H1 (cell line): ENCODE data around the gene SLITRK4. TPM values are rescaled to one million over a fixed set of nuclear protein-coding genes. Genes with fewer than 3 reads are reported as not detected.

Source experiments
- CTCF ChIA-PET: fragments of 300-600 bp; sonication (Branson Sonifier 250); formaldehyde crosslinking; loops from one replicate; lab custom pipeline; 2021; ENCODE audit not compliant: partially characterized antibody; lab: Charles Lee
- POLR2A ChIA-PET: fragments of 300-600 bp; sonication (Branson Sonifier 250); formaldehyde crosslinking; loops from one replicate; lab custom pipeline; 2021; ENCODE audit warnings: inconsistent platforms; ENCODE audit not compliant: partially characterized antibody; lab: Charles Lee
- DNase-seq, 2 experiments: peaks; one replicate each; pipeline versions ENCODE4 v3.0.0 to v3.0.0-alpha.2; 2010 to 2022; ENCODE audit warnings: low spot score in 2 of 2, low read depth in 1 of 2, mixed read lengths in 1 of 2
- FAIRE-seq: peaks from 2 replicates; lab custom pipeline; 2011; peaks lifted over from hg19 to GRCh38; lab: Jason Lieb, UNC
- H2AFZ ChIP-seq: 2 replicates; pipeline ENCODE4 v1.8.1; 2012; ENCODE audit warnings: low read length, inconsistent platforms
- H2AK5ac ChIP-seq: 2 replicates; pipeline ENCODE4 v1.6.1; 2013; ENCODE audit warnings: low read depth, low read length
- H2BK120ac ChIP-seq: replicated peaks from 2 replicates; pipeline ENCODE3; 2013; ENCODE audit warnings: low read depth, low read length, inconsistent platforms
- H2BK12ac ChIP-seq: 2 replicates; pipeline ENCODE4 v1.6.1; 2013; ENCODE audit warnings: low read depth, low read length
- H2BK15ac ChIP-seq: 2 replicates; pipeline ENCODE4 v1.6.1; 2013; ENCODE audit warnings: low read length
- H2BK20ac ChIP-seq: 2 replicates; pipeline ENCODE4 v1.6.1; 2013; ENCODE audit warnings: low read length
- H2BK5ac ChIP-seq: 2 replicates; pipeline ENCODE4 v1.6.1; 2013; ENCODE audit warnings: low read depth, low read length
- H3K14ac ChIP-seq: 2 replicates; pipeline ENCODE4 v1.6.1; 2013; ENCODE audit warnings: inconsistent platforms; ENCODE audit not compliant: insufficient read length
- H3K18ac ChIP-seq: 2 replicates; pipeline ENCODE4 v1.6.1; 2013; ENCODE audit warnings: low read length; ENCODE audit errors: extremely low read depth
- H3K23ac ChIP-seq: 2 replicates; pipeline ENCODE4 v1.6.1; 2013; ENCODE audit warnings: inconsistent platforms; ENCODE audit not compliant: insufficient read length
- H3K23me2 ChIP-seq: 2 replicates; pipeline ENCODE4 v1.6.1; 2013; ENCODE audit warnings: low read depth, low read length
- H3K27ac ChIP-seq: 2 replicates; pipeline ENCODE4 v1.6.1; 2011; ENCODE audit warnings: low read depth, low read length, inconsistent platforms
- H3K27me3 ChIP-seq, 4 experiments: replicated peaks in 1 of 4; 1 replicate in 1 of 4; 2 replicates in 3 of 4; pipeline versions ENCODE4 v1.6.1 to v1.8.1; 2011 to 2013; ENCODE audit warnings: low read length in 3 of 4, mild to moderate bottlenecking in 3 of 4, inconsistent platforms in 2 of 4, mixed read lengths in 2 of 4, moderate library complexity in 1 of 4; ENCODE audit not compliant: control insufficient read depth in 3 of 4, insufficient read depth in 3 of 4; ENCODE audit errors: extremely low read depth in 1 of 4
- H3K36me3 ChIP-seq, 4 experiments: 2 replicates each; pipeline versions ENCODE4 v1.6.1 to v1.8.1; 2011 to 2013; ENCODE audit warnings: mild to moderate bottlenecking in 4 of 4, low read length in 3 of 4, moderate library complexity in 2 of 4, control low read depth in 1 of 4, inconsistent platforms in 1 of 4; ENCODE audit not compliant: insufficient read depth in 4 of 4, control insufficient read depth in 2 of 4
- H3K4ac ChIP-seq: replicated peaks from 2 replicates; pipeline ENCODE3; 2013; ENCODE audit warnings: low read length, low read depth, mixed read lengths, inconsistent platforms; ENCODE audit not compliant: insufficient read length
- H3K4me1 ChIP-seq, 4 experiments: replicated peaks in 1 of 4; 1 replicate in 1 of 4; 2 replicates in 3 of 4; pipeline versions ENCODE4 v1.6.1 to v1.8.1; 2011 to 2013; ENCODE audit warnings: low read length in 3 of 4, inconsistent platforms in 2 of 4, mixed read lengths in 1 of 4; ENCODE audit not compliant: insufficient read depth in 4 of 4, control insufficient read depth in 3 of 4
- H3K4me2 ChIP-seq, 2 experiments: 2 replicates each; pipeline versions ENCODE4 v1.6.1 to v1.8.1; 2011 to 2013; ENCODE audit warnings: low read depth in 2 of 2, low read length in 2 of 2, control low read depth in 1 of 2, inconsistent platforms in 1 of 2, mild to moderate bottlenecking in 1 of 2; ENCODE audit not compliant: insufficient read depth in 1 of 2
- H3K4me3 ChIP-seq, 4 experiments: fragments of 200-600, 300-600 bp in 1 of 4; sonication (generic), shearing (Covaris generic), sonication (Bioruptor Twin) in 1 of 4; 2 replicates each; pipeline versions ENCODE4 v1.5.1 to v1.8.1; 2011 to 2016; ENCODE audit warnings: low read length in 4 of 4, low read depth in 3 of 4, control low read depth in 2 of 4, inconsistent platforms in 2 of 4, mild to moderate bottlenecking in 2 of 4, mixed read lengths in 1 of 4, moderate library complexity in 1 of 4; ENCODE audit not compliant: insufficient read depth in 2 of 4; ENCODE audit errors: extremely low read depth in 1 of 4
- H3K56ac ChIP-seq: replicated peaks from 2 replicates; pipeline ENCODE3; 2013; ENCODE audit warnings: low read depth, mild to moderate bottlenecking, mixed read lengths, low read length, inconsistent platforms; ENCODE audit not compliant: insufficient read length
- H3K79me1 ChIP-seq: 2 replicates; pipeline ENCODE4 v1.6.1; 2013; ENCODE audit warnings: low read depth, low read length, control low read depth
- H3K79me2 ChIP-seq, 2 experiments: 2 replicates each; pipeline versions ENCODE4 v1.6.1 to v1.8.1; 2012 to 2013; ENCODE audit warnings: low read length in 2 of 2, mild to moderate bottlenecking in 2 of 2, inconsistent platforms in 1 of 2; ENCODE audit not compliant: insufficient read depth in 2 of 2, control insufficient read depth in 1 of 2
- H3K9ac ChIP-seq, 4 experiments: replicated peaks in 1 of 4; 1 replicate in 1 of 4; 2 replicates in 3 of 4; pipeline versions ENCODE4 v1.6.1 to v1.8.1; 2011 to 2013; ENCODE audit warnings: low read depth in 3 of 4, low read length in 3 of 4, control low read depth in 2 of 4, mild to moderate bottlenecking in 2 of 4, moderate library complexity in 2 of 4, inconsistent platforms in 1 of 4; ENCODE audit errors: extremely low read depth in 1 of 4
- H3K9me3 ChIP-seq, 2 experiments: 2 replicates each; pipeline versions ENCODE4 v1.6.1 to v1.8.1; 2012 to 2013; ENCODE audit warnings: mild to moderate bottlenecking in 2 of 2, moderate library complexity in 2 of 2, control low read depth in 1 of 2, inconsistent platforms in 1 of 2, low read depth in 1 of 2, low read length in 1 of 2, mixed read lengths in 1 of 2; ENCODE audit not compliant: insufficient read depth in 2 of 2
- H4K20me1 ChIP-seq, 2 experiments: replicated peaks in 1 of 2; 2 replicates each; pipeline versions ENCODE3 to v1.8.1; 2011 to 2013; ENCODE audit warnings: inconsistent platforms in 2 of 2, low read length in 2 of 2, mild to moderate bottlenecking in 1 of 2; ENCODE audit not compliant: insufficient read depth in 2 of 2, control insufficient read depth in 1 of 2
- H4K5ac ChIP-seq: 2 replicates; pipeline ENCODE4 v1.6.1; 2013; ENCODE audit warnings: low read length, low read depth, mixed read lengths, inconsistent platforms; ENCODE audit not compliant: insufficient read length
- H4K8ac ChIP-seq: 2 replicates; pipeline ENCODE4 v1.8.0; 2013; ENCODE audit warnings: mild to moderate bottlenecking, moderate library complexity, low read length, inconsistent platforms; ENCODE audit not compliant: insufficient read depth; ENCODE audit errors: extremely low read depth
- H4K91ac ChIP-seq: replicated peaks from 2 replicates; pipeline ENCODE3; 2013; ENCODE audit warnings: low read length, mixed read lengths, inconsistent platforms; ENCODE audit not compliant: insufficient read length
- BCL11A ChIP-seq, 2 experiments: IDR thresholded peaks; one replicate each; pipeline ENCODE4 v1.6.1; 2011; ENCODE audit warnings: low read depth in 2 of 2, low read length in 2 of 2, mild to moderate bottlenecking in 2 of 2
- EGR1 ChIP-seq: IDR thresholded peaks from 2 replicates; pipeline ENCODE4 v1.6.1; 2011; ENCODE audit warnings: low read depth, low read length, borderline replicate concordance
- GTF2F1 ChIP-seq: IDR thresholded peaks from 2 replicates; pipeline ENCODE4 v1.6.1; 2012; ENCODE audit warnings: low read depth, low read length, improper control_type of control experiment, borderline replicate concordance
- HDAC2 ChIP-seq, 2 experiments: fragments of 300-600 bp in 1 of 2; sonication (generic) in 1 of 2; IDR thresholded peaks; 2 replicates each; pipeline ENCODE4 v1.6.1; 2011 to 2012; ENCODE audit warnings: low read depth in 2 of 2, low read length in 2 of 2, mild to moderate bottlenecking in 2 of 2, moderate library complexity in 2 of 2, borderline replicate concordance in 1 of 2, inconsistent platforms in 1 of 2
- JUN ChIP-seq: IDR thresholded peaks from 2 replicates; pipeline ENCODE4 v1.6.1; 2011; ENCODE audit warnings: low read depth, mild to moderate bottlenecking, improper control_type of control experiment, low read length
- KDM1A ChIP-seq: fragments of 200-600, 300-600 bp; sonication (generic); IDR thresholded peaks from 2 replicates; pipeline ENCODE4 v1.7.1; 2016; ENCODE audit warnings: mild to moderate bottlenecking, low read length, borderline replicate concordance
- MAX ChIP-seq: IDR thresholded peaks from 2 replicates; pipeline ENCODE4 v1.6.1; 2012; ENCODE audit warnings: inconsistent platforms
- NRF1 ChIP-seq: IDR thresholded peaks from 2 replicates; pipeline ENCODE4 v1.6.1; 2011; ENCODE audit warnings: mild to moderate bottlenecking, low read depth, low read length, improper control_type of control experiment
- PHF8 ChIP-seq: fragments of 200-600 bp; sonication (generic); conservative IDR thresholded peaks from 2 replicates; pipeline ENCODE4 v1.7.1; 2012; ENCODE audit warnings: low read depth, mild to moderate bottlenecking, inconsistent platforms, low read length, moderate library complexity
- POLR2AphosphoS5 ChIP-seq: IDR thresholded peaks from 2 replicates; pipeline ENCODE4 v1.6.1; 2011; ENCODE audit warnings: low read depth, low read length
- RAD21 ChIP-seq, 2 experiments: IDR thresholded peaks in 1 of 2; conservative IDR thresholded peaks in 1 of 2; 2 replicates each; pipeline ENCODE4 v1.6.1; 2011; ENCODE audit warnings: low read depth in 2 of 2, low read length in 2 of 2, improper control_type of control experiment in 1 of 2, inconsistent platforms in 1 of 2, mild to moderate bottlenecking in 1 of 2, moderate library complexity in 1 of 2
- WGBS, 2 experiments: shearing (Covaris generic) in 1 of 2; methylation state at CpG; one replicate each; pipeline versions ENCODE4 v1.1.6 to v1.1.7; 2013 to 2015; ENCODE audit warnings: low lambda C conversion rate in 2 of 2, mixed read lengths in 2 of 2, inconsistent platforms in 1 of 2, low coverage in 1 of 2, missing lambda C conversion rate in 1 of 2; ENCODE audit not compliant: insufficient replicate concordance in 2 of 2, insufficient coverage in 1 of 2, insufficient read length in 1 of 2; ENCODE audit errors: extremely low coverage in 1 of 2, missing lambda C conversion rate in 1 of 2; 5-methylcytosine and 5-hydroxymethylcytosine counted together
- polyA plus RNA-seq, 7 experiments: library from polyadenylated mRNA; depleted of rRNA in 3 of 7; stranded (reverse) in 5 of 7; unstranded in 2 of 7; fragments of >200 nt in 5 of 7; fragments of 200-250 nt in 2 of 7; gene quantifications; 1 replicate in 5 of 7; 2 replicates in 1 of 7; 4 replicates in 1 of 7; pipeline versions ENCODE4 v1.2.1 to v1.2.3, GENCODE V29; 2011 to 2013; ENCODE audit warnings: missing spikeins in 2 of 7, mixed read lengths in 2 of 7
- total RNA-seq: library from RNA; stranded (reverse); fragmentation: NEBNext Ultra II Directional; extraction: Animal tissue kit (Norgen Biotek cat#: 25700); gene quantifications from 2 replicates; pipeline ENCODE4 v1.2.1, GENCODE V29; 2021

Gene SLITRK4
- total and polyA plus RNA-seq, 2 of the 8 experiments (the other 6 are each of a cell fraction or from before 2014, with no cell fraction given): 3.1 to 8.2 TPM

GRCh38 chrX:143642426-143642825 is 6.5 kb upstream of the SLITRK4 start:
- no peak overlapping the region for H3K4ac ChIP-seq
- no peaks in the 10 kb centered on the region for H3K79me1 ChIP-seq
- no peaks in the 10 kb centered on the region for H3K36me3 ChIP-seq
- FAIRE-seq: no peak
- no peak overlapping the region for H3K14ac ChIP-seq
- no peak for DNase-seq
- CTCF ChIA-PET: no interaction called here
- peaks cover 0 to under 1% (median 0%) of the 10 kb centered on the region in 4 experiments; a peak in 1 of 7 replicates for H3K4me1 ChIP-seq
- no peak overlapping the region for H2BK15ac ChIP-seq
- H4K20me1 ChIP-seq: no peaks in the 10 kb centered on the region
- no peak overlapping the region for H3K23ac ChIP-seq
- H3K4me3 ChIP-seq: no peak overlapping the region
- H4K5ac ChIP-seq: no peak overlapping the region
- H2BK120ac ChIP-seq: no peak overlapping the region
- no peaks in the 10 kb centered on the region for H3K27me3 ChIP-seq
- no peak overlapping the region for H4K8ac ChIP-seq
- 96% methylated on average over 3 of the region's 3 CpGs; no CpG with 5 or more reads in 1 of the 2 experiments for WGBS, 2 experiments
- H2AK5ac ChIP-seq: no peak overlapping the region
- no peak overlapping the region for H2BK12ac ChIP-seq
- no peak overlapping the region for H3K4me2 ChIP-seq
- no peak overlapping the region for H2BK5ac ChIP-seq
- H2AFZ ChIP-seq: no peak overlapping the region
- H3K9ac ChIP-seq: no peak overlapping the region
- no peaks in the 10 kb centered on the region for H3K9me3 ChIP-seq
- no peak overlapping the region for H3K18ac ChIP-seq
- H2BK20ac ChIP-seq: no peak overlapping the region
- no peak overlapping the region for H3K27ac ChIP-seq
- TF ChIP-seq HDAC2 (IDR thresholded peaks at IDR 0.05; ENCODE audit: borderline replicate concordance in 1 of 2, low read depth in 2 of 2, low read length in 2 of 2) (no peak), GTF2F1 (no peak), MAX (no peak), BCL11A (IDR thresholded peaks at IDR 0.05; ENCODE audit: low read depth in 2 of 2, low read length in 2 of 2) (no peak), NRF1 (no peak), KDM1A (no peak), JUN (no peak), PHF8 (no peak), POLR2AphosphoS5 (no peak), RAD21 (IDR thresholded peaks at IDR 0.05 in 1 of 2, conservative IDR thresholded peaks at IDR 0.05 in 1 of 2; ENCODE audit: low read depth in 2 of 2, low read length in 2 of 2) (no peak), EGR1 (no peak)
- TF ChIP-seq, all 59 proteins: peak for 0
- H3K23me2 ChIP-seq: no peaks in the 10 kb centered on the region
- POLR2A ChIA-PET: interaction anchor here (0.9 kb wide), 1 partner anchor 9 kb away, joined by 4 read pairs; no protein-coding TSS in a partner anchor
- H3K79me2 ChIP-seq: no peaks in the 10 kb centered on the region
- no peak overlapping the region for H3K56ac ChIP-seq
- H4K91ac ChIP-seq: no peak overlapping the region
